NCI-H1694 treated with DMSO at 0.1 percent for 48 hours (cell line): ENCODE measurements around the gene ZFPM1.

Experiments used
- DNase-seq: peaks from one replicate; lab custom pipeline; 2025; lab: John Stamatoyannopoulos, UW

The ZFPM1 gene

GRCh38 chr16:88568710-88569613 is 115.9 kb downstream of the ZFPM1 start:
- no peak for DNase-seq

GRCh38 chr16:88569614-88569984 is 116.5 kb downstream of the ZFPM1 start:
- DNase-seq = no peak

DNA sequence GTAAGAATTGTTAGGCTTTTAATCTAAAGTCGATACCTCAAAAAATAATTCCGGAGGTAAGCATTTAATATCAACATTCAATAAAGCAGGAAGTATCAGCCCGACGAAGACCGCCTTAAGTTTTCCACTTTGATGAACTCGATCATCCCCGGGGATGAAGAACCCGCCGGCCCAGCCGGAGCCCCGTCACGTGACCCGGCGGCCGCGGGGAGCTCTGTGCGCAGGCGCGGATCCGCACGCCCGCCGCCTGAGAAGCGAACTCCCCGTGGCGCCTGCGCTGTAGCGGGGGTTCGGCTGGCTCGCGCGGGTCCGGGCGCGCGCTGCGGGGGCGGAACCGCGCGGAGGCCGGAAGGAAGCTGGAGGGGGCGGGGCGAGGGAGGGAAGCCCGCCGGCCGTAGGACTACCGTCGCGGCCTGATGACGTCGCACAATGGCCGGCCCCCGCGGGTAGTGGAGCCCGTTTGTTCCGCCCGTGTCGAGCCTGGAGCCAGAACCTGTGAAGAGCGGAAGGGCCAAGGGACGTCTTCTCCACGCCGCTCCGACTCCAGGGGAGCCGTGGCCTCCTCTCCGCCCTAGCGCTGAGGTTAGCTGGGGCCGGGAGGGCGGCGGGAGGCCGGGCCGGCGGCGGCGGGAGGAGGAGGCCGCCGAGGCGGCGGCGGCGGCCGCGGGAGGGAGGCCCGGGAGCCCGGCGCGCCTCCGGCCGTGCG is 117.1 kb downstream of the ZFPM1 start, which contains the start of gene ZC3H18:
TSS of gene ZC3H18 (plus strand) at position 419 of the 706 bp plus-strand sequence. CDS start 6,721 bp downstream, outside the sequence.
- peak; percentile 81 for DNase-seq

- no peak for DNase-seq
Observed at GRCh38 chr16:88570691-88571092, 117.6 kb downstream of the ZFPM1 start.

GRCh38 chr16:88575251-88575650 is 122.2 kb downstream of the ZFPM1 start:
- no peak for DNase-seq

DNA sequence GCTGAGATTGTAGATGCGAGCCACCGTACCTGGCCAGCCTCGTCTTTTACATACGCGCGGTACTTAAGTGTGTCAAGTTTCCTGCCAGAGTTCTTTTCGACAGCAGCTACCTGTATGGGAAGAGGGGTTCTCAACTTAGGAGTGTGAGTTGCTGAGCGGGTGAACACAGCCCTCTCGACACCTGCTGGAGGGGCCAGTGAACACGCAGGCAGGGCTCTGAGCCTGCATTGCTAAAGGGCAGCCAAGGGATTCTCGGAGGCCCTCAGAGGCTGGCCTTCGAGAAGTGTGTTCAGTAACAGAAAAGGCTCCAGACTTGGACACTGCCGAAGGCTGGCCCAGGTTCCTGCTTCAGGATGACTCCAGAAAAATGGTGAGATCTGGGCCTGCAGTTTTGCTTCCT is 123.2 kb downstream of the ZFPM1 start:
- no peak for DNase-seq

DNA sequence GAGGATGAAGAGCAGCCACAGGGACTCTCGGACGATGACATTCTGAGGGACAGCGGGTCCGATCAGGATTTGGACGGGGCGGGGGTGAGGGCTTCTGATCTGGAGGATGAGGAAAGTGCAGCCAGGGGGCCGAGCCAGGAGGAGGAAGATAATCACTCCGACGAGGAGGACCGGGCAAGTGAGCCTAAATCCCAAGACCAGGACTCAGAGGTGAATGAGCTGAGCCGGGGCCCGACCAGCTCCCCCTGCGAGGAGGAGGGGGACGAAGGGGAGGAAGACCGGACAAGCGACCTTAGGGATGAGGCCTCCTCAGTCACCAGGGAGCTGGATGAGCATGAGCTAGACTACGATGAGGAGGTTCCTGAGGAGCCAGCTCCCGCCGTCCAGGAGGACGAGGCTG is 124.1 kb downstream of the ZFPM1 start:
- no peak for DNase-seq

DNA sequence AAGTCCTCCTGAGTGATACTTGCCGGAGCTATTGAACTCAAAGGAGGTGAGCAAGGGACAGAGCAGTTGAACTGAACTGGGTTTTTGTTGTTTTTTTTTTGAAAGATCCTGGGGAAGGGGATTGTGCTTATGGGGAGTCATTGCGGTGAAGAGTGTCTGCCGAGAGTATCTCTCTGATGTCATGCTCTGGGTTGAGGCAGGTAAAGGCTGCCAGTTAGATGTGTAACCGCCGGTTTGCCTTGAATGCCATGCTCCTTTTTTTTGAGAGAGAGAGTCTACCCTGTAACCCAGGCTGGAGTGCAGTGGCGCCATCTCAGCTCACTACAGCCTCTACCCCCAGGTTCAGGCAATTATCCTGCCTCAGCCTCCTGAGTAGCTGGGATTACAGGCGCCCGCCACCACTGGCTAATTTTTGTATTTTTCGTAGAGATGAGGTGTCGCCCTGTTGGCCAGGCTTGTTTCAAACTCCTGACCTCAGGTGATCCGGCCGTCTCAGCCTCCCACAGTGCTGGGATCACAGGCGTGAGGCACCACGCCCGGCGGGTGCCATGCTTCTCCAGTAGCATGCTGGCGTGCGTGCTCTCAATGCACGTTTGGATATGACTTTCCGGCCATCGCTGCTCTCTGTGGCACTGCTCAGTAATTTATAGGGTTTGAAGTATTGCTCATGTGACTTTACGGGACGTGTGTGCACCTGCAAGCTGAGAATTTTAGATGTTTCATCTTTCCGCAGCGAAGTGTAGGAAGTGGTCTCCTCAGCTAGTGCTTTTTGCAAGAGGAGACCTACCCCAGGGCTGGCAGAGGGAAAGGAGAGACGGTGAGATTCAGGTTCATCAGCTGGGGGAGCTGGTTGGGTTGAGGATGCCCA is 125.6 kb downstream of the ZFPM1 start:
- DNase-seq = no peak

DNA sequence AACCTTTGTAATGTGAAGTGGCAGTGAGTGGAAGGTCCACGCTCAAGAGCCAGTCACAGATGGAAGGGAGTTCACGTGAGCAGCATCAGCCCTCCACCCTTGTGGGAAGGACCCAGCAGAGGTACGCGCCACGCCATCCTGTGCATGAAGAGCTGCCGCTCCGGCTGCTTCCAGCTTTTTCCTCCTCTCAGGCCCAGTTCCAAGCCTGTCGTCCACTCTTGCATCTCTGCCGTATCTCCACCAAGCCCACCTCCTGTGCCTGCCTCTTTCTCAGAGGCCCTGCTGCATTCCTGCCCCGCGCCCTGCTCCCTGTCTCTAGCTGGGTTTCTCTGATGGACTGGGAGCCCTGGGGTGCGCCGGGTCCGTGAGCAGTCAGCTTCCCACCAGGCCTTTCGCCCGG is 127.3 kb downstream of the ZFPM1 start:
- DNase-seq = no peak

DNA sequence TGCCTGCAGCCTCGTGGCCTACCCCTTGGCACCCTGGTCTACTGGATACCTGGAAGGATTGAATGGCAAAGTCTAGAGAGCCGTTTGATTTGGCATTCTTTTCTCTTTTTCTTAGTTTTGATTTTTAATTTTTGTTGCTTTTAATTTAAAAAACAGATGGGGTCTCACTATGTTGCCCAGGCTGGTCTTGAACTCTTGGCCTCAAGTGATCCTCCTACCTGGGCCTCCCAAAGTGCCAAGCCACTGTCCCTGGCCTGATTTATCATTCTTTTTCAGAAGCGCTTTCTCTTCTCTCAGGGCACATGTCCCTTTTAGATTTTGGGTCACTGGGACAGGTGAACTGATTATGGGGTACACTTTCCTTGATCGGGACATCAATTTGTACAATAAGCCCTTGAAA is 128.0 kb downstream of the ZFPM1 start:
- no peak for DNase-seq

DNA sequence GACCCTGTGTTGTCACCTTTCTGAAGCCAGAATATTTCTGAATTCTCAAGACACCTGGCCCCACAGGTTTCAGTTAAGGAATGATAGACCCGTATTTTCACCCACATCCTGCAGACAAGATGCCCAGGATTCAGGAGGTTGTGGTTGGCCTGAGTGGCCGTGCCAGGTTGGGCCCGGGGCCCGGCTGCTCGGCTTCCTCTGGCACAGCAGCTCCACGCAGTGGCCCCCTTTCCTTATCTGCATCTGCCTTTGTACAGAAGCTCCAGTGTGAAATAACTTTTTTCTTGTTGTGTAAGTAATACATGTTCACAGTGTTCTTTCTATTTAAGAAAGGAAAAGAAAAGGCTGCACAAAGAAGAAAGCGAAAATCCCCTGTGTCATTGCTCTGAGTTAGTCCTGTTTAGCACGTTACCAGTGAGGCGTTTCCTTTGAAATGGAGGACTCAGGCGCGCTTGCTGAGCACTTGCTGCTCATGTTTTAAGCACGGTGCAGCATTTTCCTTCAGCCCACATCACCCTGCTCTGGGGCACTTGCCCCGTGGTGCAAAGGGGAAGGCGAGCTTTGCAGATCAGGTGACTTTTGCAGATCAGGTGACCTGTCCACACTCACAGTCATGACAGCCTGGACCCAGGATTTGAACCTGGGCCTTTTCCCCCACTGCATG is 130.0 kb downstream of the ZFPM1 start:
- no peak for DNase-seq

DNA sequence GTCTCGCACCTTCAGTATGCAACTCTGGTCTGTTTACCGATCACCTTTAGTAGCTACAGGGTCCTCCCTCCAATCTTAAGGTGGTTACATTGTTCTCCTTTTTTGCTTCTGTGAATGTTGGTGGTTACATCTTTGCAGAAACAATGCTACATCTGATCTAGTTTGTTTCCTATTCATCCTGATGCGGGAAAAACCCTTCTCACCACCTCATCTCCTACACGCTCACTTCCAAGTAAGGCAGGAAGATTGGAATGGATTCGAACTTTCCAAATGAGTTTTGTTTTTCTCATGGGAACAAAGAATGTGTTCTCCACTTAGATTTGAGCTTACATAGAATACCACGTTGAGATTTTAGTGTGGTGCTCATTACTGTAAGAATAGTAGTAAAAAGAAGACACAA is 131.6 kb downstream of the ZFPM1 start:
- no peak for DNase-seq

DNA sequence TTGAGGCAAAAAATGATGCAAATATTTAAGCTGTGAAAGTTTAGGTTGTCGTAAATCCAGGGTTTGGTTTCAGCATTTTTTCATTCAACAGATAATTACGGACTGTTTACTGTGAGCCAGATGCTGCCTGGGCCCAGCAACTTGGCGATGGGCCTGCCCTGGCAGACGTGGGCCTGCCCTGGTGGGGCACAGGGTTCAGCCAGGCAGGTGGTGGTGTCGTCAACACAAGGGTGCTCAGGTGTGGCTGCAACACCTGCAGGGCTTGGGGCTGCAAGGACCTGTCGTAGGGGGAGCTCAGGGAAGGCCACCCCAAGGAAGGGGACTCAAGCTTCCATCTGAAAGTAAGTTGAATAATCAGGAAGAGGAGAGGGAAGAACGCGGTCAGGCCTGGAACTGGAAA is 132.2 kb downstream of the ZFPM1 start:
- DNase-seq = peak; percentile 3

GRCh38 chr16:88585927-88586581 is 133.0 kb downstream of the ZFPM1 start:
- DNase-seq = no peak
